ENCODE measurements around the gene DUSP9. TPM values are rescaled to one million over a fixed set of nuclear protein-coding genes. Genes with fewer than 3 reads are reported as not detected.
"Not testable (repeated sequence)": the region's sequence is repeated elsewhere in the genome, so short reads cannot be mapped to it uniquely, and the experiment has no call there.

The DUSP9 gene
- total and polyA plus RNA-seq, 5 experiments from 2014 or later: not detected

GRCh38 chrX:153697924-153698865, 51.2 kb downstream of the DUSP9 start:
- H3K9me3 Mint-ChIP-seq: no peaks in the 10 kb centered on the region
- H3K27ac Mint-ChIP-seq: peak overlapping the region in 6 of 10 donors; percentile 8 to 86 (median 34)
- no peak overlapping the region for H3K4me3 Mint-ChIP-seq
- H3K36me3 Mint-ChIP-seq: peaks cover 0 to 36% (median 0%) of the 10 kb centered on the region in 3 donors
- H3K4me1 Mint-ChIP-seq: no peaks in the 10 kb centered on the region
- ATAC-seq (no peak), DNase-seq (no peak)
- POLR2A ChIA-PET: no interaction called here
- no peaks in the 10 kb centered on the region for H3K27me3 Mint-ChIP-seq

- H3K4me1 Mint-ChIP-seq, H3K4me3 Mint-ChIP-seq, DNase-seq, ATAC-seq, H3K27me3 Mint-ChIP-seq, H3K27ac Mint-ChIP-seq, POLR2A ChIA-PET, H3K9me3 Mint-ChIP-seq: not testable (repeated sequence)
- H3K36me3 Mint-ChIP-seq: peaks cover 0 to 42% (median 0%) of the 10 kb centered on the region in 3 donors
Measured at GRCh38 chrX:153699210-153699783, 52.3 kb downstream of the DUSP9 start.

GRCh38 chrX:153699784-153700371, 52.9 kb downstream of the DUSP9 start:
- DNase-seq, H3K9me3 Mint-ChIP-seq, H3K4me1 Mint-ChIP-seq, H3K27ac Mint-ChIP-seq, H3K4me3 Mint-ChIP-seq, POLR2A ChIA-PET, ATAC-seq, H3K27me3 Mint-ChIP-seq: not testable (repeated sequence)
- peaks cover 0 to 47% (median 0%) of the 10 kb centered on the region in 3 donors for H3K36me3 Mint-ChIP-seq

GRCh38 chrX:153700376-153700945, 53.5 kb downstream of the DUSP9 start:
- Mint-ChIP-seq H3K27me3 (no peaks in the 10 kb centered on the region), H3K9me3 (no peaks in the 10 kb centered on the region), H3K36me3 (peaks cover 0 to 47% (median 0%) of the 10 kb centered on the region in 3 donors), H3K4me3 (no peak overlapping the region), H3K27ac (peak overlapping the region in 1 of 10 donors; percentile 60), H3K4me1 (no peaks in the 10 kb centered on the region)
- ATAC-seq (no peak), DNase-seq (no peak)
- POLR2A ChIA-PET: no interaction called here

Other genes with a start within 250 kb of the DUSP9 start
- not detected for gene PNMA6E, start 245.9 kb upstream of the DUSP9 start, total RNA-seq
- gene PNMA6E, start 245.9 kb upstream of the DUSP9 start, polyA plus RNA-seq: not detected
- gene ZFP92, start 235.7 kb upstream of the DUSP9 start, total RNA-seq: under 1 TPM; 0.47 to 0.49 TPM
- under 1 TPM; 0.06 to 0.24 (median 0.19) TPM for gene ZFP92, start 235.7 kb upstream of the DUSP9 start, polyA plus RNA-seq
- gene TREX2, start 201.1 kb upstream of the DUSP9 start, total RNA-seq: 1 to 10 TPM; 4.6 to 5.5 TPM
- gene TREX2, start 201.1 kb upstream of the DUSP9 start, polyA plus RNA-seq: 1 to 10 TPM in 1 of 3 donors, under 1 TPM in 2; 0.30 to 1.2 (median 0.32) TPM
- 10 to 100 TPM; 33.3 to 38.9 TPM for gene HAUS7, start 176.6 kb upstream of the DUSP9 start, total RNA-seq
- 10 to 100 TPM; 19.6 to 30.1 (median 25.6) TPM for gene HAUS7, start 176.6 kb upstream of the DUSP9 start, polyA plus RNA-seq
- gene BGN, start 152.2 kb upstream of the DUSP9 start, total RNA-seq: not detected
- gene BGN, start 152.2 kb upstream of the DUSP9 start, polyA plus RNA-seq: not detected
- gene ATP2B3, start 129.6 kb upstream of the DUSP9 start, total RNA-seq: not detected
- gene ATP2B3, start 129.6 kb upstream of the DUSP9 start, polyA plus RNA-seq: not detected
- 10 to 100 TPM; 25.3 to 27.3 TPM for gene CCNQ, start 48.1 kb upstream of the DUSP9 start, total RNA-seq
- gene CCNQ, start 48.1 kb upstream of the DUSP9 start, polyA plus RNA-seq: 10 to 100 TPM; 28.7 to 37.6 (median 33.8) TPM
- gene PNCK, start 26.6 kb downstream of the DUSP9 start, total RNA-seq: not detected
- not detected for gene PNCK, start 26.6 kb downstream of the DUSP9 start, polyA plus RNA-seq
- under 1 TPM; 0.31 to 0.49 TPM for gene SLC6A8, start 40.7 kb downstream of the DUSP9 start, total RNA-seq
- under 1 TPM in 2 of 3 donors, not detected in 1; 0.04 to 0.16 TPM for gene SLC6A8, start 40.7 kb downstream of the DUSP9 start, polyA plus RNA-seq
- gene BCAP31, start 77.2 kb downstream of the DUSP9 start, total RNA-seq: 100 to 1,000 TPM; 108 to 118 TPM
- gene BCAP31, start 77.2 kb downstream of the DUSP9 start, polyA plus RNA-seq: 100 to 1,000 TPM; 298 to 328 (median 319) TPM
- 1 to 10 TPM; 5.8 to 7.3 TPM for gene ABCD1, start 77.7 kb downstream of the DUSP9 start, total RNA-seq
- gene ABCD1, start 77.7 kb downstream of the DUSP9 start, polyA plus RNA-seq: 1 to 10 TPM; 1.1 to 2.1 (median 2.0) TPM
- gene PLXNB3, start 117.0 kb downstream of the DUSP9 start, total RNA-seq: under 1 TPM; 0.34 to 0.41 TPM
- not detected for gene PLXNB3, start 117.0 kb downstream of the DUSP9 start, polyA plus RNA-seq
- not detected for gene SRPK3, start 133.8 kb downstream of the DUSP9 start, total RNA-seq
- not detected for gene SRPK3, start 133.8 kb downstream of the DUSP9 start, polyA plus RNA-seq
- gene IDH3G, start 147.2 kb downstream of the DUSP9 start, total RNA-seq: 10 to 100 TPM; 47.7 to 51.2 TPM
- gene IDH3G, start 147.2 kb downstream of the DUSP9 start, polyA plus RNA-seq: 100 to 1,000 TPM in 2 of 3 donors, 10 to 100 TPM in 1; 71.9 to 109 (median 100) TPM
- gene SSR4, start 147.5 kb downstream of the DUSP9 start, total RNA-seq: 100 to 1,000 TPM; 120 to 128 TPM
- gene SSR4, start 147.5 kb downstream of the DUSP9 start, polyA plus RNA-seq: 100 to 1,000 TPM; 389 to 522 (median 451) TPM
- under 1 TPM; 0.31 to 0.66 TPM for gene PDZD4, start 183.3 kb downstream of the DUSP9 start, total RNA-seq
- gene PDZD4, start 183.3 kb downstream of the DUSP9 start, polyA plus RNA-seq: 1 to 10 TPM in 1 of 3 donors, under 1 TPM in 1, not detected in 1; 0.41 to 1.5 TPM
- under 1 TPM; 0.16 to 0.23 TPM for gene L1CAM, start 239.0 kb downstream of the DUSP9 start, total RNA-seq
- not detected for gene L1CAM, start 239.0 kb downstream of the DUSP9 start, polyA plus RNA-seq

Data from naive thymus-derived CD8-positive, alpha-beta T cell (primary cell).